GM04503 (cell line): ENCODE data around the gene ZNF253.
A peak's percentile ranks its signal among the peaks of the same experiment; 100 is the strongest.
"Not testable (repeated sequence)": the region's sequence is repeated elsewhere in the genome, so short reads cannot be mapped to it uniquely, and the experiment has no call there.

Experiments used
- DNase-seq: peaks from one replicate; pipeline ENCODE4 v3.0.0-alpha.2; 2012; ENCODE audit warnings: low read depth

ZNF253 gene

GRCh38 chr19:19900139-19900728, 34.6 kb downstream of the ZNF253 start:
- DNase-seq: peak; percentile 33

GRCh38 chr19:19900729-19901444, 35.2 kb downstream of the ZNF253 start, which contains the start of gene ZNF93:
TSS of gene ZNF93 (plus strand) at chr19:19900946. CDS start at chr19:19901089, 143 bp downstream.
- DNase-seq: peak; percentile 91

GRCh38 chr19:19907551-19907950, 41.9 kb downstream of the ZNF253 start:
- DNase-seq: not testable (repeated sequence)

GRCh38 chr19:19909654-19910053, 44.0 kb downstream of the ZNF253 start:
- no peak for DNase-seq

GRCh38 chr19:19911150-19911549, 45.5 kb downstream of the ZNF253 start:
- DNase-seq: no peak

- DNase-seq: no peak
Observed at GRCh38 chr19:19914596-19914995, 48.9 kb downstream of the ZNF253 start.

GRCh38 chr19:19930417-19930816, 64.7 kb downstream of the ZNF253 start:
- not testable (repeated sequence) for DNase-seq

GRCh38 chr19:19933432-19934314, 68.0 kb downstream of the ZNF253 start:
- DNase-seq: not testable (repeated sequence)

GRCh38 chr19:19937403-19937802, 71.7 kb downstream of the ZNF253 start:
- DNase-seq: no peak

GRCh38 chr19:19938449-19938848, 72.8 kb downstream of the ZNF253 start:
- no peak for DNase-seq

GRCh38 chr19:19943848-19944582, 78.3 kb downstream of the ZNF253 start:
- no peak for DNase-seq
